GM04503 (cell line): ENCODE results near the gene GPC5.

ENCODE experiments used
- DNase-seq: peaks from one replicate; pipeline ENCODE4 v3.0.0-alpha.2; 2012; ENCODE audit warnings: low read depth

The GPC5 gene

GRCh38 chr13:91459485-91459884, 61.1 kb downstream of the GPC5 start:
- no peak for DNase-seq

- no peak for DNase-seq
These were observed 65.9 kb downstream of the GPC5 start for GRCh38 chr13:91464336-91464735.

GRCh38 chr13:91467236-91467635, 68.8 kb downstream of the GPC5 start:
- DNase-seq: no peak

DNA sequence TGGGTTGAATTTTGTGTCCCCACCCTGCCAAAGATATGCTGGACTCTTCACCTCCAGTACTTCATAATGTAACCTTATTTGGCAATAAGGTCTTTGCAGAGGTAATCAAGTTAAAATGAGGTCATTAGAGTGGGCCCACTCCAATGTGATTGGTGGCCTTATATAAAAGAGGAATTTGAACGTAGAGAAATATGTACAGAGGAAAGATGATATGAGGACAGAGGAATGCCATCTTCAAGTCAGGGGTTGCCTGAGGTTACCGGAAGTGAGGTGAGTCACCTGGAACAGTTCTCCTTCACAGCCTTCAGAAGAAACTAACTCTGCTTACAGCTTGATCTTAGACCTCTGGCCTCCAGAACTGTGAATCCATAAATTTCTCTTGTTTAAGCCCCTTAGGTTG, 69.9 kb downstream of the GPC5 start:
- DNase-seq: no peak

GRCh38 chr13:91470084-91470621, 71.7 kb downstream of the GPC5 start:
- no peak for DNase-seq

- DNase-seq: no peak
These were observed 72.3 kb downstream of the GPC5 start for GRCh38 chr13:91470681-91471080.

DNA sequence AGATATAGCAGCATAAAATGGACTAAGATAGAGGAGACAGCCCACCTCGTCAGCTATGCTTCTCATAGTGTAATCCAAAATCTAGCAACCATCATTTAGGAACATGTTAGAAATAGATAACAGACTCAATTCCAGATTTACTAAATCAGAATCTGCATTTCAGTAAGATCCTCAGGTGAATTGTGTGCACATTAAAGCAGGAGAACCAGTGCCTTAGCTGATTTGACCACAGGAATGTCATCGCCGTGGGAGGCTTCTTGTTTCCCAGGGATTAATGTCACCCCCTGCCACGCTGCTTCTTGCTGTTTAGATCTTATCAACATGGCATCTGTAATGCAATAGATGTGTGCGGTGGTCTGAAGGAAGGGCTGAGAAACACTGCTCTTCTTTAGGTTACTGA, 84.0 kb downstream of the GPC5 start:
- no peak for DNase-seq

DNA sequence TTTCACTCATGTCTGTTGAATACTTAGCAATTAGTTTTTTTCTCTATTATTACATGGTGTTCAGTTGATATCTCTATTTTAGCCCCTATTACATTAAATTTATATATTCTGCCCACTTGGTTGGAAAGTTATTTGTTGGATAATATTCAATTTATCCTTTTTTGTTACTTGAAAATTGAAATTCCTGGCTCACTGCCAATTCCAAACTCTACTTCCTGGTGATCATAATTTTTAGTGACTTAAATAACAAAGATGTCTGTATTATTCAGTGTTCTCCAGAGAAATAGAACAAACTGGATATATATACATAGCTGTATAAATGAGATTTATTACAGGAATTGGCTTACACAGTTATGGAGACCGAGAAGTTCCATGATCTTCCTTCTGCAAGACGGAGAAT, 93.6 kb downstream of the GPC5 start:
- no peak for DNase-seq

DNA sequence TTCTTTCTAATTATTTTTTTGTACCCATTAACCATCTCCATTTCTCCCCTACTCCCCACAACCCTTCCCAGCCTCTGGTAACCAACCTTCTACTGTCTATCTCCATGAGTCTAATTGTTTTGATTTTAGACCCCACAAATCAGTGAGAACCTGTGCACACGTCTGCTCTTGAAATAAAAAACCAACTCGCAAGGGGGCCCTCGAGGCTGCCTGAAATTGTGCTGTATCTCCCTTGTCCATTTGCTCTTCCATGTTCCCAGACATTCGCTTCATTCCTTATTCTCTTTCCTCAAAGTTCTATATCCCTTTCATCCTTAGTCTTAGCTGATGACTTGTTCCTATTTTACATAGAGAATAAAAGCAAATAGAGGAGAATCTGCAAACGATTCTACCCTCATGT, 95.0 kb downstream of the GPC5 start:
- DNase-seq: no peak

DNA sequence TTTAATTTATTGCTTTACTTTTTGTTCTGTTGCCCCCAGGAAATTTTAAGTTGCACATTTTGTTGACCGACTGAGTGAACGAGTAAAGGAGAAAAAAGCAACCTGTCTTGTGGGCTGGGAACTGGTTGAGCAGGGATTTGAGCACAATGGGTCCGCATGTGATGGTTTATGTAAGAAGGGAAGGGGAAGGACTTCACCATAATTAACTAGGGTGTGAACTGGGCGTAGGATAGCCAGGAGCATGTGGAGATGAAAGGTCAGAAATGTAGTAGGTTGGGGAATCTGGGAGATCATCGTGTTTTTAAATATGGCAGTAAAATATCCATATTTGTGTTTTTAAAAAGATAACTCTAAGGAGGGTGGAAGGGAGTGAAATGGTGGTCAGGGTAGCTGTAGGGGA, 99.9 kb downstream of the GPC5 start:
- no peak for DNase-seq

DNA sequence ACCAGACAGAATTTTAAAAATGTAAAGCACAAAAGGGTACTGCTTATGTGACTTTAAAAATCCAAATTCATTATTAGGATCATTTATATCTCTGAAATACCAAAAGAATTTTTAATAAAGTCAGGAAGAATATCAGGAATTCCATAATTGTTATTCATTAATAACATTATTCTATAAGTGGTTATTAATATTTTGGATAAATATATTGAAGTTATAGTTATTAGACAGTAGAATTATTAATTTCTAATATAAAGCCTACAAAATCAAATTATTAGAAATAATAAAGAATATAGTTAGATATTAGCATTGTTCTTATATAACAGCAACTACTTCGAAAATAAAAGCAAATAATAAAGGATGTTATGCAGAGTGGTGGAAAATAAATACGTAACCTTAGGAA, 105.8 kb downstream of the GPC5 start:
- DNase-seq: no peak

- DNase-seq: no peak
These were observed 108.3 kb downstream of the GPC5 start for GRCh38 chr13:91506759-91507158.

- no peak for DNase-seq
These were observed 111.6 kb downstream of the GPC5 start for GRCh38 chr13:91510058-91510457.

GRCh38 chr13:91513790-91514189, 115.4 kb downstream of the GPC5 start:
- no peak for DNase-seq

GRCh38 chr13:91516799-91517198, 118.4 kb downstream of the GPC5 start:
- DNase-seq: no peak

- no peak for DNase-seq
These were observed 122.5 kb downstream of the GPC5 start for GRCh38 chr13:91520952-91521351.

- DNase-seq: no peak
These were observed 124.7 kb downstream of the GPC5 start for GRCh38 chr13:91523116-91523515.

GRCh38 chr13:91526543-91527033, 128.2 kb downstream of the GPC5 start:
- no peak for DNase-seq

DNA sequence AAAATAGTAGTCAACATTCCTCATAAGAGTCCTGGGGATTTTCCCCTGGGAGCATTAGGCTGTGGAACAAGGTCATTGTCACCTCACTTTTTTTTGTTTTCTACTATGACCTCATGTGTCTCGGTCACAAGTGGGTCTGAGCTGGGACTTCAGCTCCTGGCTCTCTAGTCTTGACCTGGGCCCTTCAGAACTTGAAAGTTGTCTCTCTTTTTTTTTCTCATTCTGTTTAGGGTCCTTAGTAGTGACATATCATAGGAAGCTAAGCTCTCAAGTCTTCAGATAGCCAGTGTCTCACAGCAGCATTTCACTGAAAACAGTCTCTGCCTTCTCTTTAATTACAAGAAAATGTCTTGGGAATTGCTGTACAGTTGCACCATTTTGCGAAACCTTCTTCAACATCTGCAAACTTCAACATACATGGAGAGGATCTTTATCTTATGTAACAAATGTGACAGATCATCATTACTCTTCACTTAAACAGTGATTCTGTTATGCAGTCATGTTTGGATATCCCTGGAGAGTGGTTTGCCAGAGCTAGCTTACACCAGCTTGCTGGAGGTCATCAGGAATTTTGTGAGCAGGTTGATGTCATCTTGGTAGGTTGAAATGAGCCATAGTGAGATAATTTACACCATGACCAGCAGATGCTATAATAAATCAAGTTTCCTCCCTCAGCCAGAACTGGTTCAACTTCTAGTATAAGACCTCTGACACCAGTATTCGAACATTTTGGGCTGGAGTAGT, 131.5 kb downstream of the GPC5 start:
- no peak for DNase-seq

DNA sequence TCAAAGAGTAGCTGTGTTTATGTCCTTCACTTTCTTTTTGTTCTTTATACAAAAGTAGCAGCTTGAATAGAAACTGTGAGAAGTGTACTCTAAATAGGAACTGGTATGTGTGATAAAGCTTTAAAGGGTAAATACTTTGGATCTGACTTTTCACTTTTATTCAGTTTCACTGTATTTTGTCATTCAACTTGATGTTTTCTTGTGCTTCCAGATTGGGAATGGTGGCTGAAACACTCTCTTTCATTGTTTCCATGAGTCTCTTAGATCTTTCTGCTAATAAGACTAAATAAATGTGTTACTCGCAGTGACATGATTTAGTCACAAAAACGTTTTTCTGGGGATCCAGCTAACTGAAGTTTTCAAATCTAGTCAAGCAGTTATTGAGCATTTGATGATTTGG, 133.2 kb downstream of the GPC5 start:
- DNase-seq: no peak

- DNase-seq: no peak
These were observed 134.9 kb downstream of the GPC5 start for GRCh38 chr13:91533354-91533753.

DNA sequence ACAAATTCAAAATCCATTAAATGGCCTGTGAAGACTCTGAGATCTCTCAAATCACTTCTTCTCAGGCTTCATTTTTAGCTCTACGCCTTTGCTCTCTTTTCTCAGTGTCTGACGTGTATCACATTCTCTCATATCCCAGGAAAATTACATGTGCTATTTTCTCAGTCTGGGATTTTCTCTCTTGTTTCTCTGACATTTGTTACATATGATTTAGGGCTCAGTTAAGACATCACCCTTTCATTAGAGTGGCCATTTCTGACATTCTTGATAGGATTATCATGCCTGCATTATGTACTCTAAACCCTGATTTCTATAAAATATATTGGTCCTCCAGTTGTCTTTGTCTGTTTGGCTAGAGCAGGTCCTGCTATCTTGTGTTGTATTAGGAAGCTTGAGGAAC, 136.6 kb downstream of the GPC5 start:
- DNase-seq: no peak

- no peak for DNase-seq
These were observed 139.0 kb downstream of the GPC5 start for GRCh38 chr13:91537376-91537775.
